Smooth muscle cell (in vitro differentiated cells): ENCODE results near the gene CPEB3. TPM values are rescaled to one million over a fixed set of nuclear protein-coding genes. Genes with fewer than 3 reads are reported as not detected.

Experiments used
- DNase-seq: peaks from one replicate; lab custom pipeline; 2025; ENCODE audit not compliant: unreplicated experiment; lab: John Stamatoyannopoulos, UW
- H2AFZ ChIP-seq: fragments of 200-600 bp; sonication (generic); 2 replicates; pipeline ENCODE4 v1.6.0; 2016; ENCODE audit warnings: antibody characterized with exemption, low read depth, mild to moderate bottlenecking
- H3F3A ChIP-seq: fragments of 200-600 bp; sonication (generic); 2 replicates; pipeline ENCODE4 v1.6.0; 2017; ENCODE audit warnings: antibody characterized with exemption, low read depth
- H3K27ac ChIP-seq: fragments of 200-600 bp; sonication (generic); 2 replicates; pipeline ENCODE4 v1.5.1; 2016; ENCODE audit warnings: low read depth, mild to moderate bottlenecking
- H3K27me3 ChIP-seq: fragments of 200-600 bp; sonication (generic); 2 replicates; pipeline ENCODE4 v1.6.1; 2016; ENCODE audit warnings: low read depth, mild to moderate bottlenecking
- H3K36me3 ChIP-seq: fragments of 200-600 bp; sonication (generic); 2 replicates; pipeline ENCODE4 v1.5.1; 2016; ENCODE audit warnings: low read depth
- H3K4me1 ChIP-seq: fragments of 200-600 bp; sonication (generic); 2 replicates; pipeline ENCODE4 v1.5.1; 2016; ENCODE audit warnings: low read depth
- H3K4me2 ChIP-seq: fragments of 200-600 bp; sonication (generic); 2 replicates; pipeline ENCODE4 v1.6.0; 2016; ENCODE audit warnings: mild to moderate bottlenecking
- H3K4me3 ChIP-seq: fragments of 200-600 bp; sonication (generic); 2 replicates; pipeline ENCODE4 v1.5.1; 2016; ENCODE audit warnings: mild to moderate bottlenecking
- H3K79me2 ChIP-seq: fragments of 200-600 bp; sonication (generic); 2 replicates; pipeline ENCODE4 v1.6.0; 2016; ENCODE audit warnings: low read depth, mild to moderate bottlenecking
- H3K9ac ChIP-seq: fragments of 200-600 bp; sonication (generic); 2 replicates; pipeline ENCODE4 v1.6.0; 2016; ENCODE audit warnings: low read depth
- H3K9me3 ChIP-seq: fragments of 200-600 bp; sonication (generic); replicated peaks from 2 replicates; pipeline ENCODE4 v1.5.1; 2016; ENCODE audit warnings: low read depth
- H4K20me1 ChIP-seq: fragments of 200-600 bp; sonication (generic); 2 replicates; pipeline ENCODE4 v1.6.0; 2016; ENCODE audit warnings: low read depth
- WGBS: methylation state at CpG from one replicate; pipeline ENCODE4 v1.1.7; 2016; ENCODE audit warnings: low lambda C conversion rate; 5-methylcytosine and 5-hydroxymethylcytosine counted together
- polyA plus RNA-seq: library from polyadenylated mRNA; unstranded; fragments of >200 nt; fragmentation: Nextera tagmentation; extraction: Ambion mirVana; gene quantifications from 2 replicates; pipeline ENCODE4 v1.2.1, GENCODE V29; 2016
- total RNA-seq: library from RNA; depleted of rRNA; stranded (reverse); fragments of >200 nt; gene quantifications from 2 replicates; pipeline ENCODE4 v1.2.3, GENCODE V29; 2014
- TF ChIP-seq, protein P1 (sequence below): fragments of 200-600 bp; sonication (generic); IDR thresholded peaks from 2 replicates; pipeline ENCODE4 v1.5.1; 2017; ENCODE audit warnings: borderline replicate concordance, mild to moderate bottlenecking, antibody characterized with exemption; ENCODE audit not compliant: insufficient read depth, poor library complexity, severe bottlenecking

CPEB3 gene
- total and polyA plus RNA-seq, 2 experiments from 2014 or later, result 0.67 to 1.1 TPM

GRCh38 chr10:92177546-92177945, 113.3 kb downstream of the CPEB3 start:
- DNase-seq, result no peak
- no peaks in the 10 kb centered on the region for H4K20me1 ChIP-seq
- WGBS, result 97% methylated on average over 1 of the region's 1 CpG

DNA sequence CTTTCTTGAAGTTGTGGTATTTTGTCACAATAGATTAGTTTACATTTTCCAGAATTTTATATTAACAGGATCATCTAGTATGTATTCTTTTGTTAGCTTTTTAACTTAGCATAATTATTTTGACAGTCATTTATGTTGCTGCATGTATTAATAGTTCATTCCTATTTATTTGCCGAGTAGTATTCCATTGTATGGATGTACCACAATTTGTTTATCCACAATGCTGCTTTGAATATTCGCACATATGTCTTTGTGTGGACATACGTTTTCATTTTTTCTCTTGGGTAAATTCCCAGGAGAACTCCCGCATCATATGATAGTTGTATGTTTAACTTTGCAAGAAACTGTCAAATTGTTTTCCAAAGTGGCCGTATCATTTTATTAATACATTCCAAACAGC, 115.7 kb downstream of the CPEB3 start:
- DNase-seq, result no peak
- Histone ChIP-seq H3K36me3 (no peaks in the 10 kb centered on the region), H3K9me3 (no peaks in the 10 kb centered on the region), H3K4me2 (no peak overlapping the region), H3F3A (no peaks in the 10 kb centered on the region), H3K4me1 (no peaks in the 10 kb centered on the region), H3K27me3 (no peaks in the 10 kb centered on the region), H3K27ac (no peak overlapping the region), H3K9ac (no peak overlapping the region), H3K79me2 (no peaks in the 10 kb centered on the region), H2AFZ (no peak overlapping the region), H3K4me3 (no peak overlapping the region), H4K20me1 (no peaks in the 10 kb centered on the region)
- 98% methylated on average over 5 of the region's 5 CpGs for WGBS
- TF ChIP-seq, protein P1, sequence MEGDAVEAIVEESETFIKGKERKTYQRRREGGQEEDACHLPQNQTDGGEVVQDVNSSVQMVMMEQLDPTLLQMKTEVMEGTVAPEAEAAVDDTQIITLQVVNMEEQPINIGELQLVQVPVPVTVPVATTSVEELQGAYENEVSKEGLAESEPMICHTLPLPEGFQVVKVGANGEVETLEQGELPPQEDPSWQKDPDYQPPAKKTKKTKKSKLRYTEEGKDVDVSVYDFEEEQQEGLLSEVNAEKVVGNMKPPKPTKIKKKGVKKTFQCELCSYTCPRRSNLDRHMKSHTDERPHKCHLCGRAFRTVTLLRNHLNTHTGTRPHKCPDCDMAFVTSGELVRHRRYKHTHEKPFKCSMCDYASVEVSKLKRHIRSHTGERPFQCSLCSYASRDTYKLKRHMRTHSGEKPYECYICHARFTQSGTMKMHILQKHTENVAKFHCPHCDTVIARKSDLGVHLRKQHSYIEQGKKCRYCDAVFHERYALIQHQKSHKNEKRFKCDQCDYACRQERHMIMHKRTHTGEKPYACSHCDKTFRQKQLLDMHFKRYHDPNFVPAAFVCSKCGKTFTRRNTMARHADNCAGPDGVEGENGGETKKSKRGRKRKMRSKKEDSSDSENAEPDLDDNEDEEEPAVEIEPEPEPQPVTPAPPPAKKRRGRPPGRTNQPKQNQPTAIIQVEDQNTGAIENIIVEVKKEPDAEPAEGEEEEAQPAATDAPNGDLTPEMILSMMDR, result no peak

More at GRCh38 chr10:92177546-92177945, 113.3 kb downstream of the CPEB3 start:
- Histone ChIP-seq H3K9ac (no peak overlapping the region), H2AFZ (no peak overlapping the region), H3K4me3 (no peak overlapping the region), H3K9me3 (no peaks in the 10 kb centered on the region), H3K4me1 (no peaks in the 10 kb centered on the region), H3K27ac (no peak overlapping the region), H3F3A (no peaks in the 10 kb centered on the region), H3K27me3 (no peaks in the 10 kb centered on the region), H3K79me2 (no peaks in the 10 kb centered on the region), H3K36me3 (no peaks in the 10 kb centered on the region), H3K4me2 (no peak overlapping the region)
- TF ChIP-seq, protein P1, result no peak

- Histone ChIP-seq H4K20me1 (no peaks in the 10 kb centered on the region), H3K9ac (no peak overlapping the region), H3K4me2 (no peak overlapping the region), H3K79me2 (no peaks in the 10 kb centered on the region), H3K36me3 (no peaks in the 10 kb centered on the region), H3K27me3 (no peaks in the 10 kb centered on the region), H3K4me1 (no peaks in the 10 kb centered on the region), H3K9me3 (no peaks in the 10 kb centered on the region), H3K27ac (no peak overlapping the region), H3K4me3 (no peak overlapping the region), H3F3A (no peaks in the 10 kb centered on the region), H2AFZ (no peak overlapping the region)
- TF ChIP-seq, protein P1, result no peak
- DNase-seq, result no peak
Measured at GRCh38 chr10:92173996-92174395, 116.9 kb downstream of the CPEB3 start.

GRCh38 chr10:92164036-92164696, 126.7 kb downstream of the CPEB3 start:
- H3K9me3 ChIP-seq, result no peaks in the 10 kb centered on the region
- peaks cover 6% of the 10 kb centered on the region for H3K36me3 ChIP-seq
- 85% methylated on average over 5 of the region's 5 CpGs for WGBS
- TF ChIP-seq, protein P1, result no peak
- no peaks in the 10 kb centered on the region for H3K27me3 ChIP-seq
- H3K27ac ChIP-seq, result no peak overlapping the region
- no peaks in the 10 kb centered on the region for H4K20me1 ChIP-seq
- no peak overlapping the region for H3K4me3 ChIP-seq
- no peak for DNase-seq
- no peaks in the 10 kb centered on the region for H3F3A ChIP-seq
- no peak overlapping the region for H3K4me2 ChIP-seq
- no peak overlapping the region for H2AFZ ChIP-seq
- H3K79me2 ChIP-seq, result no peaks in the 10 kb centered on the region
- H3K4me1 ChIP-seq, result no peaks in the 10 kb centered on the region
- H3K9ac ChIP-seq, result no peak overlapping the region
